CD4-positive, alpha-beta T cell treated with Interleukin-21 for 1 hour (primary cell): ENCODE measurements around the gene ABCC12.
A peak's percentile ranks its signal among the peaks of the same experiment; 100 is the strongest.
"Not testable (repeated sequence)": the region's sequence is repeated elsewhere in the genome, so short reads cannot be mapped to it uniquely, and the experiment has no call there.

Experiments
- DNase-seq: peaks from one replicate; pipeline ENCODE4 v3.0.0-alpha.2; 2020

Gene ABCC12

DNA sequence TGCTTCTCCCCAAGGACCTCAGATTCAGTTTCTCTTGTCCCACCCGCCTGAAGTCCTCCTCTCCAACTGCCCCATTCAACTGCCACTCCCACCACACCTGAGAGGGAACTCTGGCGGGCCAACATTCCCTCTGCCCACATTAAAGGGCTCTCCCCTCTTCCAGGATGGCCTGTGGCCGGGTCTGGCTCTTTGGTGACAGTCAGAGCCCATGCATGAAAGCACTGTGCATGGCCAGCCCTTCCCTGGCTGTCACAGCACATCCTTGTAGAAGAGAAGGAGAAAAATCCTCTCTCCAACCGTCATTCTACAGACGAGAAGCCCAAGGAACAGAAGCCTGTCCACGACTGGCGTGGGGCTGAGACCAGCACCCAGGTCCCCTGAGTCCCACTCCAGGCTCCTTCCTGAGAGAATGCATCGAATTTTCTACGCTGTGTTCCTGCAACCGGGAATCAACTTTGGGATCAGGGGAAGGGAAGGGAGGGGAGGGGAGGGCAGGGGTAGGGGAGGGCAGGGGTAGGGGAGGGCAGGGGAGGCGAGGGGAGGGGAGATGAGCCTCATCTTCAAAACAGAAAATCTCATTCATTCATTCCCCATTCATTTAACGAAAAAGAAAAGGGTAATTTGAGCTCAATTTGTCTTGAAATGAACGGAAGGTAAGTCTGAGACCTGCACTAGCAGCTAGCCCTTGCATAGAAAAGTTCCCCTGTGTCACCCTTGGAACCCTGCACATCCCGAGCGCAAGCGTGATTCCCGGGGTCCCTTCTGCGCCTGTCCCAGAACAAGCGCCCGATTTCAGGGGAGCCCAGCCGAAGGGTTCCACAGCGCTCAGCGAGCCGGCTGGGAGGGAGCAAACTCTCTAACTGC is at the start of gene ABCC12:
TSS of gene ABCC12 (minus strand) at position 68 of the 864 bp plus-strand sequence. CDS start 9,569 bp downstream, outside the sequence.
- DNase-seq: no peak

- no peak for DNase-seq
Measured at GRCh38 chr16:48204825-48205151, 49.0 kb upstream of the ABCC12 start.

DNA sequence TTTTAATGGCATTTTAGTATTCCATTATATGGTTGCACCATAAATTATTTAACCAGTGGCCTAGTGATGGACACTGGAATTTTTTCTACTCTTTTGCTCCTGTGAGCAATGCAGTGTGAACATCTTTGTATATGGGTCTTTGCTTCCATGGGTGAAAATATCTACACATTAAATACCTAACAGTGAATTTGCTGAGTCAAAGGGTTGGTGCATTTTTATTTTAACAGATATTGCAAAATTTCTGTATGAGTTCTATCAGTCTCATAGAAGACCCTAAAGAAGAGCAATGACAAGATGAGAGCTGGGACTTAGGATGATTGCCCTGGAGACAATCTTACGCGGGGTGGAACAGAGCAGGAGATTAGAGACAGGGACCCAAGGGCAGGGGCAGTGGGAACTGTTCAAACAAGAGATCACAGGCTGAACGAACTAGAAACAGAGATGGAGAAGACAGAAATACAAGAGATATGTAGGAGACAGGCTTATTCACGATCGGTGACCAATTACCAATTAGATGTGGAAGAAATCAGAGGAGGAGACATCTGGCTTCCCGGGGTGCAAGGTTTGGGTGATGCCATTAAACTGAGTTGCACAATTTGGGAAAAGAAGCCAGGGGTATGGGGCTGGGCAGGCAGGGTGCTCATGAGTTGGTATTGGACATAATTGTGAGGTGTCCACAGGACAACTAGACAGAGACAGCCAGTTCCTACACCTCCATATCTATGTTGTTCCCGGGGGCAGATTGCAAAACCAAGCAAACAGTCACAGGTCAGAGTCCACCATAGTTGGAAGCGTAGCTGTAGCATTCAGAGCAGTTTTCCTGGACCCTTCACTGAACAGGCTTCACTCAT is 48.4 kb upstream of the ABCC12 start:
- DNase-seq: no peak

GRCh38 chr16:48201515-48202201 is 45.9 kb upstream of the ABCC12 start:
- no peak for DNase-seq

GRCh38 chr16:48197294-48197693 is 41.5 kb upstream of the ABCC12 start:
- no peak for DNase-seq

DNA sequence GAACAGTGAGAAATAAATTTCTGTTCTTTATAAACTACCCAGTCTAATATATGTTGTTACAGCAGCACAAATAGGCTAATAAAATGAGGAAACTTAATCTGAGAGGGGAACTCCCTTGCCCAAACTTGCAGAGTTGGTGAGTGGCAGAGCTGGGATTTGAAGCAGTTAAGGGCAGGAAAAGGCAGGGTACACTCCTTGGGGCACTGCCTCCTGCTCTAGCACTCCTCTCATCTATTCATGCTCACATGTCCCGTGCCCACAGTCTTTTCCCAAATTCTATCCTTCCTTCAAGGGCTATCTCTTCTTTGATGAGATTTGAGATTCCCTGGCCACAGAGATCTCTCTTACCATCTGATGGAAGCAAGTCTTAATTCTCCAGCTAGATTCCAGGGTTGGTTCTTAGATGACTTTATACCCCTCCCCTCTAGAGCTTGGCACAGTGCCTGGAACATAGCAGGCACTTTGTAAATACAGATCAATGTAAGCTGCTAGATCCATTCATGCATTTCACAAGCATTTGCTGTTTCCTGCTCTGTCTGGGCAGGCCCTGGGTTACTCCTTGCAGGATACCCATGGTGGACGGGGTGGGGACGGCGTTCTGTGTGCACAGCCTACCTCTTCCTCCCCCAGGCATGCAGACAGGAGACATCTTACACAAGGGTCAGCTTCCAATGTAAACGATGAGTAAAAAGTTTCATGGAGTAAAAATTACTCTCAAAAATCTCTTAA is 39.2 kb upstream of the ABCC12 start:
- no peak for DNase-seq

DNA sequence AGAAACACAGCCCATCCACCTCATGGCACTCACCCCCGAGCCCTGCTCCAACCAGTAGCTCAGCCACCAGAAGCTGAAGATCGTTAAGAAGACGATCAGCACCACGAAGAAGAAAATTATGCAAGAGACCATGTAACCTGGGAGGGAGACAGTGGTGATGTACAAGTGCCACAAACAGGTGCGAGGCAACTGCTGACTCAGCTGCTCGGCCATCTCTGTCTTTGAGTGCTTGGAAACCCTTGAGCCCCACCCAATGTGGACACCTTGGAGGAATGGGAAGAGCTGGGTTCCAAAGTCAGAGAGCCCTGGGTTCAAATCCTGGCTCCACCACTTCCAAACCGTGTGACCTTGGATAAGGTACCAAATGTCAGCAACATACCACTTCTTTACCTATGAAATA is 38.1 kb upstream of the ABCC12 start:
- no peak for DNase-seq

GRCh38 chr16:48188449-48189102 is 32.8 kb upstream of the ABCC12 start:
- peak; percentile 7 for DNase-seq

DNA sequence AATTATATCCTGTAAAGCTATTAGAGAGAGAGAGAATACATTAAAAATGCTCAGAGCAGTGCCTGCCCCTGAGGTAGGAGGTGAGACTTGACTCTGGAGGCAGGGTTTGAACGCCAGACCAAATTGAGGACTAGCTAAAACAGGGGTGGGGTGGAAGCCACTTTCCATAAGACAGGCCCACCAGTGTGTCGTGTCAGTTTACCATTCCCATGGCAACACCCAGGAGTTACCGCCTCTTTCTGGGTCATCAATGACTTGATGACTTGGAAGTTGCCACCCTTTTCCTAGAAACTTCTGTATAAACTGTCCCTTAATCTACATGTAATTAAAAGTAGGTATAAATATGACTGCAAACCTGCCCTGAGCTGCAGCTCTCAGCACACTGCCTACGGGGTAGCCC is 32.0 kb upstream of the ABCC12 start:
- DNase-seq: no peak

GRCh38 chr16:48184681-48185080 is 28.9 kb upstream of the ABCC12 start:
- DNase-seq: no peak

- no peak for DNase-seq
Measured at GRCh38 chr16:48182979-48183537, 27.3 kb upstream of the ABCC12 start.

GRCh38 chr16:48181746-48182520 is 26.1 kb upstream of the ABCC12 start:
- not testable (repeated sequence) for DNase-seq

DNA sequence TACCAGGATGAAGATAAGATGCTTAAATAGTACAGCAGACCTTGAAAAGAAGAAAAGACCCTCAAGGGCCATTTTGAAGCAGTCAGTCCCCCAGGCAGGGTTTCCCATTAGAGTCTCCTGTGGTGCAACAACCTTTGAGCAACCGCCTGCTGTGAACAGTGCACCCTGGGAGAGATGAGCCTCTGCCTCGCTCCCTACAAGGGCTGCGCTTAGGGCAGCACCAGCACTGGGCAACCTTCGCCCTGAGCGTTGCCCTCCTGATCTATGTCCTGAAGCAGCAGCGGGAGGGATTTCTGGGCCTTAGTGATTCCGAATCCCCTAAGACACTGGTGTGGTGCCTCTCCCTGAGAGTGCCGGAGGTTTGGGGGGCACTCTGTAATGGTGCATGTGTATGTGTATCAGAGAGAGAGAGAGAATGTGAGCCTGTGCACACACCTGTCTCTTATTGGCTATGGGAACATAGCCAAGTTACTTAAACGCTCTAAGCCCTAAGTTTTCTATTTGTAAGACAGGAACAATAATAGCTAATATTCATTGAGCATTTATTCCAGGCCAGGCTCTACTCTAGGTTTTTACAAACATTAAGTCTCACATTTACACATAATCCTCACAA is 25.2 kb upstream of the ABCC12 start:
- DNase-seq: no peak

- DNase-seq: no peak
Measured at GRCh38 chr16:48176635-48177408, 21.0 kb upstream of the ABCC12 start.

- no peak for DNase-seq
Measured at GRCh38 chr16:48173889-48174288, 18.1 kb upstream of the ABCC12 start.

DNA sequence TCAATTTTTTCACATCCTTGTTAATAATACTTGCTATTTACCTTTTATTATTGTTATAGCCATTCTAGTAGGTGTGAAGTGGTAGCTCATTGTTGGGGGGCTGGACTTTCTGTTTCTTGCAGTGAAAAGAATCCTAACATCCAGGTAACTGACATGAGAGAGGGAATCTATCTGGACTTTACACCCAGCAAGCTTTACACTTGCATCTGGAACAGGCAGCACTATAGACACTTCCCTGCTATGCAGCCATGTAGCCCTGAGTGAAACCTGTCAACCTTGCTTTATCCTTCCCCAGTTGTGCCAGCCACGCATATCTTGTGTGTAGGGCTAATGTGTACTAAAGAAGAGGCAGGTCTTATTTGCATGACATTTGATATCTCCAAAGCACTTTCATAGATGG is 16.9 kb upstream of the ABCC12 start:
- DNase-seq: no peak

DNA sequence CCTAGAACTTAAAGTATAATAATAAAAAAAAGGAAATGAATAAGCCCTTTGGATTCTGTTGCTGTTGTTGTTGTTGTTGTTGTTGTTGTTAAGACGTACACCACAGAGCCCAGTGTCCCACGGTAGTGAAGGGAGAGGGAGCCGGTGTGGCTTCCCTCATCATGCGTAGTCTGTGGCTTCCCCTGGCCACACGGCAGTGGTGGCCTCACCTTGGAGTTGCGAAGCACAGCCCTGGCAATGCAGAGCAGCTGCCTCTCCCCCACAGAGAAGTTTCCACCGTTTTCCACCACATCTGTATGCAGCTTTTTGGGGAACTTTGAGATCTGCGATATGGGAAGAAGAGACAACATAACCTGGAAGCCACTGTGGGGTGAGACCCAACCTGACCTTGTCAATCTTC is 14.1 kb upstream of the ABCC12 start:
- DNase-seq: no peak

DNA sequence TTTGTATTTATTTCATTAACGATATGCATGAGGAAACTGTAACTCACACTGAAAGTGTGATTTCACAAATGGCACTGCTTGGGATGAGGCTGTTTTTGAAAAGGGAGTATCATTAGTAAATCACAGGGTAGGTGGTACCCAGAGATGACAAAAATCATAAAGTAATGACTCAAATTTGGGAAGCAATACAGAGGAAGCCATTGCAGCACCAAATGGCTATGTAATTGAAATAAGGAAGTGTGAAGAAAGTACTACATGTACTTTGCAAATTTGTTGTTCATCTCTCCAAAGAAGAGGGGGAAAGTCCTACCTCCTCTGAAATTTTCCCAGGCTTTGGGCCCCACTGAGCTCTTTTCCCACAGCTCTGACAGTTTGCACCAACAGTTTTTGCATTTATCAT is 12.3 kb upstream of the ABCC12 start:
- DNase-seq: no peak

DNA sequence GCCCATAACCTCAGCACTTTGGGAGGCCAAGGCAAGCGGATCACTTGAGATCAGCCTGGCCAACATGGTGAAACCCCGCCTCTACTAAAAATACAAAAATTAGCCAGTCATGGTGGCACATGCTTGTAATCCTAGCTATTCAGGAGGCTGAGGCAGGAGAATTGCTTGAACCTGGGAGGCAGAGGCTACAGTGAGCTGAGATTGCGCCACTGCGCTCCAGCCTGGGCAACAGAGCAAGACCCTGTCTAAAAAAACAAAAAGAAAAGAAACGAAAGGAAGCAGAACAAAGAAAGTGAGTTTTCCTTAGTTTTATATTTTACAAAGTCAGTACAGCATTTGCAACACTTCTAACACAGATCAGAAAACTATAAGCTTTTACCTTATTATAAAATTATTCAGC is 10.8 kb upstream of the ABCC12 start:
- not testable (repeated sequence) for DNase-seq
